Neural progenitor cell (in vitro differentiated cells): Measurements from ENCODE around the gene CSHL1.

Experiments used
- EZH2 ChIP-seq: fragments of 200-600 bp; sonication (generic); IDR thresholded peaks from 2 replicates; pipeline ENCODE4 v1.6.1; 2017; ENCODE audit warnings: antibody characterized with exemption, mild to moderate bottlenecking, moderate library complexity
- TF ChIP-seq, protein P1 (sequence below): fragments of 200-600 bp; sonication (generic); IDR thresholded peaks from 2 replicates; pipeline ENCODE4 v1.5.1; 2017; ENCODE audit warnings: antibody characterized with exemption, mild to moderate bottlenecking

DNA sequence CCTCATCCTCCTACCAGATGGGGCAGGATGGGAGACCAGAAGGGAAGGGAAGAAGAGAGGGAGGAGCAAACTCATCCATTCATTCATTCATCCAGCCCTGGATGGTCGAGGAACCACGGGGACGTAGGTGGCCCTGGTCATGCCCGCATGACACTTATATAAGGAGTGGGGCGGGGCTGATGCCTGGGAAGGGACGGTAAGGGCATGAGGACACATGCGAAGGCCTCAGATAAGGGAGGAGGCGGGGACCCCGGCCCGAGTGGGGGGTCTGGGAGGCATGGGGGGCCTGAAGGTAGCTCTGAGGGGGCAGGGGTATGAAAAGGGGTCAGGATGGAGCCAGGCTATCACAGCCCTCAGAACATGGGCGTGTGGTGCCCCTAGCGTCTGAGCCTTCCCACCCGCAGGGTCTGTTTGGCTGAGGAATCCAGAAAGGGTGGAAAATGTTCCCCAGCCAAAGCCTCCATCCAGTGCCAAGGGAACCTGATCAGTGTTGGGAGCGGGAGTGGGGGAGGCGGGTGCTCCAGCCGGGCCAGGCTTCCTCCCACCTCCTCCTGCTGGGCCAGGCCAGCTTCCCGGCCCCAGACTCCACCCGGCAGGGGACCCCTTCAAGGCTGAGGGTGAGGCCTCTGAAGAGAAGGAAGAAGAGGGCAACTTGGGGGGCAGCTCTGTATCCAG, 38.7 kb upstream of the CSHL1 start:
- TF ChIP-seq, protein P1, sequence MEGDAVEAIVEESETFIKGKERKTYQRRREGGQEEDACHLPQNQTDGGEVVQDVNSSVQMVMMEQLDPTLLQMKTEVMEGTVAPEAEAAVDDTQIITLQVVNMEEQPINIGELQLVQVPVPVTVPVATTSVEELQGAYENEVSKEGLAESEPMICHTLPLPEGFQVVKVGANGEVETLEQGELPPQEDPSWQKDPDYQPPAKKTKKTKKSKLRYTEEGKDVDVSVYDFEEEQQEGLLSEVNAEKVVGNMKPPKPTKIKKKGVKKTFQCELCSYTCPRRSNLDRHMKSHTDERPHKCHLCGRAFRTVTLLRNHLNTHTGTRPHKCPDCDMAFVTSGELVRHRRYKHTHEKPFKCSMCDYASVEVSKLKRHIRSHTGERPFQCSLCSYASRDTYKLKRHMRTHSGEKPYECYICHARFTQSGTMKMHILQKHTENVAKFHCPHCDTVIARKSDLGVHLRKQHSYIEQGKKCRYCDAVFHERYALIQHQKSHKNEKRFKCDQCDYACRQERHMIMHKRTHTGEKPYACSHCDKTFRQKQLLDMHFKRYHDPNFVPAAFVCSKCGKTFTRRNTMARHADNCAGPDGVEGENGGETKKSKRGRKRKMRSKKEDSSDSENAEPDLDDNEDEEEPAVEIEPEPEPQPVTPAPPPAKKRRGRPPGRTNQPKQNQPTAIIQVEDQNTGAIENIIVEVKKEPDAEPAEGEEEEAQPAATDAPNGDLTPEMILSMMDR = no peak
- no peak for TF ChIP-seq EZH2
